Cardiac muscle cell (in vitro differentiated cells and primary cell): Measurements from ENCODE around the gene CRYBG1. TPM values are rescaled to one million over a fixed set of nuclear protein-coding genes. Genes with fewer than 3 reads are reported as not detected.

Experiments
- DNase-seq, 2 donors: peaks; one replicate each; pipeline versions ENCODE4 v3.0.0 to v3.0.0-alpha.2; 2010 to 2017; ENCODE audit warnings: low read depth in 1 of 2, low spot score in 1 of 2
- H3K27ac ChIP-seq: fragments of 200-600 bp; sonication (generic); 2 replicates; pipeline ENCODE4 v1.5.1; 2016
- H3K27me3 ChIP-seq: fragments of 200-600 bp; sonication (generic); 2 replicates; pipeline ENCODE4 v1.6.0; 2016; ENCODE audit warnings: control low read depth
- H3K36me3 ChIP-seq: fragments of 200-600 bp; sonication (generic); 2 replicates; pipeline ENCODE4 v1.5.1; 2016; ENCODE audit warnings: control low read depth
- H3K4me1 ChIP-seq: fragments of 200-600 bp; sonication (generic); 2 replicates; pipeline ENCODE4 v1.8.1; 2017; ENCODE audit warnings: low read depth, mild to moderate bottlenecking, mixed run types
- H3K4me3 ChIP-seq: fragments of 200-600 bp; sonication (generic); 2 replicates; pipeline ENCODE4 v1.5.1; 2016; ENCODE audit warnings: mild to moderate bottlenecking
- H3K9me3 ChIP-seq: fragments of 200-600 bp; sonication (generic); 2 replicates; pipeline ENCODE4 v1.5.1; 2017; ENCODE audit warnings: low read depth, mild to moderate bottlenecking, control low read depth
- polyA plus RNA-seq: library from polyadenylated mRNA; unstranded; fragments of >200 nt; fragmentation: Nextera tagmentation; extraction: Ambion mirVana; gene quantifications from 2 replicates; pipeline ENCODE4 v1.2.1, GENCODE V29; 2016
- total RNA-seq: library from RNA; depleted of rRNA; stranded (reverse); fragments of >200 nt; gene quantifications from 2 replicates; pipeline ENCODE4 v1.2.3, GENCODE V29; 2016
- TF ChIP-seq, protein P1 (sequence below): IDR thresholded peaks from 2 replicates; pipeline ENCODE4 v1.5.1; 2012; ENCODE audit warnings: low read depth, mild to moderate bottlenecking, low read length

The CRYBG1 gene
- total and polyA plus RNA-seq, 2 experiments from 2014 or later: 0.22 TPM; not detected in 1

DNA sequence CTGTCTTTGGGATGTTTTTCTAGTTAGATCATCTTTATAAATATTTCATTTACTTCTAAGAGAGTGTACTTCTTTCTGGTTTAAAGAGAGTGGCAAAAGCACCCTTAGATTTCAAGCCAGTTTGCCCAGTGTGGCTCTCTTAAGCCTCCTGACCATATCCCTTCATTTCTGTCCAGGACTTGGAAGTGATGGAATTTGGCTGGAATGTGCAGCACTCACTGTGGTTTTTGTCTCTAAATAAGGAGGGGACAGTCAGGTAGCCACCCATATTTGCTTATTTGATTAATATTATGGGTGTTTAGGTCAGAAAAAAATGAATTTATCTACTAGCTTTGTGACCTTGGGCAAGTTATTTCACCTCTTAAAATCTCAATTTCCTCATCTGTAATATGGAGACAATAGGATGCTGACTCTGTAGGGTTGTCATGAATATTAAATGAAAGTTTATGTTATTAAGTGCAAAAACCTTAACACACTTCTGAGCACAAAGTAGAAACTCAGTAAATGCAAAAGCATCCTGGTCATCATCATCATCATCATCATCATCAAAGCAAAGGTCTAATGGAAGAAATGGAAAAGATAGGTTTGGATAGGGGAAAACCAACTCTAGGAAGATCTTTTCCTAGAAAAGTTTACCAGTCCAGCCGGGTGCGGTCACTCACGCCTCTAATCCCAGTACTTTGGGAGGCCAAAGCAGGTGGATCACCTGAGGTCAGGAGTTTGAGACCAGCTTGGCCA lies 3.1 kb downstream of the CRYBG1 start:
- Histone ChIP-seq H3K4me3 (no peak overlapping the region), H3K9me3 (no peaks in the 10 kb centered on the region), H3K27me3 (peaks cover 37% of the 10 kb centered on the region), H3K4me1 (no peaks in the 10 kb centered on the region), H3K36me3 (no peaks in the 10 kb centered on the region), H3K27ac (no peak overlapping the region)
- TF ChIP-seq, protein P1, sequence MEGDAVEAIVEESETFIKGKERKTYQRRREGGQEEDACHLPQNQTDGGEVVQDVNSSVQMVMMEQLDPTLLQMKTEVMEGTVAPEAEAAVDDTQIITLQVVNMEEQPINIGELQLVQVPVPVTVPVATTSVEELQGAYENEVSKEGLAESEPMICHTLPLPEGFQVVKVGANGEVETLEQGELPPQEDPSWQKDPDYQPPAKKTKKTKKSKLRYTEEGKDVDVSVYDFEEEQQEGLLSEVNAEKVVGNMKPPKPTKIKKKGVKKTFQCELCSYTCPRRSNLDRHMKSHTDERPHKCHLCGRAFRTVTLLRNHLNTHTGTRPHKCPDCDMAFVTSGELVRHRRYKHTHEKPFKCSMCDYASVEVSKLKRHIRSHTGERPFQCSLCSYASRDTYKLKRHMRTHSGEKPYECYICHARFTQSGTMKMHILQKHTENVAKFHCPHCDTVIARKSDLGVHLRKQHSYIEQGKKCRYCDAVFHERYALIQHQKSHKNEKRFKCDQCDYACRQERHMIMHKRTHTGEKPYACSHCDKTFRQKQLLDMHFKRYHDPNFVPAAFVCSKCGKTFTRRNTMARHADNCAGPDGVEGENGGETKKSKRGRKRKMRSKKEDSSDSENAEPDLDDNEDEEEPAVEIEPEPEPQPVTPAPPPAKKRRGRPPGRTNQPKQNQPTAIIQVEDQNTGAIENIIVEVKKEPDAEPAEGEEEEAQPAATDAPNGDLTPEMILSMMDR: no peak
- no peak for DNase-seq

DNA sequence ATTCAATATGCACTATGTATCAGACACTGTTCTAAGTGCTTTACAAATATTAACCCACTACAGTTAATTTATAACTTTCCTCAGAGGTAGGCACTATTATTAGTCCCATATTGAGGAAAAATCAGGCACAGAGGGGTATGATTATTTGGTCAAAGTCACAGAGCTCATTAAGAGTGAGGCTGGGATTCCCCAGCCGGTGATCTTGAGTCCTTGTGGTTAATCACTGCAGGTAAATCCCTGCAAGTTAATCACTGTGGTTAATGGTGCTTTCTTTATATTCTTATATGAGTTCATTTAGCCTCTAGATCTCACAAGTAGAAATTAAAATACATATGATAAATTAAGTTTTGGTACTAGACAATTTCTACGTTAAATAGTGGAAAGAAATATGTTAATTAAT lies 9.2 kb downstream of the CRYBG1 start:
- H3K4me3 ChIP-seq: no peak overlapping the region
- H3K4me1 ChIP-seq: peaks cover 4% of the 10 kb centered on the region
- no peak overlapping the region for H3K27ac ChIP-seq
- no peaks in the 10 kb centered on the region for H3K36me3 ChIP-seq
- TF ChIP-seq, protein P1: no peak
- no peak for DNase-seq
- no peaks in the 10 kb centered on the region for H3K27me3 ChIP-seq
- no peaks in the 10 kb centered on the region for H3K9me3 ChIP-seq

DNA sequence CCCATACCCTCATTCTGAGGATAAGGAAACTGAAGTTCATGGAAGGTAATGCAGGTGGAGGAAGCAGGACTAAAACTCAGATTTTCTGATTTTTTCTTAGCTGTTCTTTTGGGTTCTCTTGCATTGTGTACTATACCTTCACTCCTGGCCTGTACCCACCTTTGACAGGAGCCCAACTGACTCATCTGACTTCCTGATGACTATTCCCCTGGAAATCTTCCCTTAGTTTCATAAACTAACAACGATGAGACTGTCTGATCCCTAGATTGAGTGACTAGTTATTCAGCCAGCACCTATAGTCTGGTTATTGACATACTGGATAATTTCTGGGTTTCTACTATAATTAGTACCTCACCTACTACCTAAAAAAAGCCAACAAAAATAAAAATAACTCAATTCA lies 10.1 kb downstream of the CRYBG1 start:
- Histone ChIP-seq H3K36me3 (no peaks in the 10 kb centered on the region), H3K27ac (no peak overlapping the region), H3K27me3 (no peaks in the 10 kb centered on the region), H3K4me3 (no peak overlapping the region), H3K9me3 (no peaks in the 10 kb centered on the region), H3K4me1 (peaks cover 4% of the 10 kb centered on the region)
- DNase-seq: no peak
- TF ChIP-seq, protein P1: no peak

DNA sequence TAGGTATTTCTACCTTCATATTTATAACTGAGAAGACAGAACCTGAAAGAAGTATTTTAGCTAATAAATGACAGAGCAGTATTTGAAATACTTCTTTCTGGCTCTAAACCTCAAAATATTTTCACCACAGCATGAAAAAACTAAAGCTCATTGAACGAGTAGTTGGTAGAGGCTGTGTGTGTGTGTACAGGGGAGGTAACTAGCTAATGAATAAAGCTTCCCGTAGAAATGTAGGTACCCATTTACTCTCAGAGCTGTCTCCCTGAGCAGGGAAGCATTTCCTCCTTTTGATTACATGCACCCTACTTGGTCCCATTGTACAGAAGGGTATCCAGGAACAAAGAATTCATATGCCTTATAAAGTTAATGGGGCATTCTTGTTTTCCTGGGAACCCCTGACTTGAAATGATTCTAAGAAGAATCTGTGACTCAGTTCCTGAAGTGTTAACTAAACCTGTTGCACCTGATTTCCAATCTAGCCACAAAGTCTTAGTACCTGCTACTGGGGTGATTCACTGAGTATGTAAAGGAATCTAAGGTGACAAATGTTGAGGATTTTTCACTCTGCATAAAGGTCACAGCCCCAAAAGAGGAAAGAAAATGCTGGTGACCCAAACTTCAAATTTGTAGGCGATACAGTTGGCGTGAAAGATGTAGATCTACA lies 12.5 kb downstream of the CRYBG1 start:
- DNase-seq: no peak
- Histone ChIP-seq H3K4me1 (peaks cover 4% of the 10 kb centered on the region), H3K4me3 (no peak overlapping the region), H3K9me3 (no peaks in the 10 kb centered on the region), H3K27ac (no peak overlapping the region), H3K27me3 (no peaks in the 10 kb centered on the region), H3K36me3 (no peaks in the 10 kb centered on the region)
- TF ChIP-seq, protein P1: no peak

DNA sequence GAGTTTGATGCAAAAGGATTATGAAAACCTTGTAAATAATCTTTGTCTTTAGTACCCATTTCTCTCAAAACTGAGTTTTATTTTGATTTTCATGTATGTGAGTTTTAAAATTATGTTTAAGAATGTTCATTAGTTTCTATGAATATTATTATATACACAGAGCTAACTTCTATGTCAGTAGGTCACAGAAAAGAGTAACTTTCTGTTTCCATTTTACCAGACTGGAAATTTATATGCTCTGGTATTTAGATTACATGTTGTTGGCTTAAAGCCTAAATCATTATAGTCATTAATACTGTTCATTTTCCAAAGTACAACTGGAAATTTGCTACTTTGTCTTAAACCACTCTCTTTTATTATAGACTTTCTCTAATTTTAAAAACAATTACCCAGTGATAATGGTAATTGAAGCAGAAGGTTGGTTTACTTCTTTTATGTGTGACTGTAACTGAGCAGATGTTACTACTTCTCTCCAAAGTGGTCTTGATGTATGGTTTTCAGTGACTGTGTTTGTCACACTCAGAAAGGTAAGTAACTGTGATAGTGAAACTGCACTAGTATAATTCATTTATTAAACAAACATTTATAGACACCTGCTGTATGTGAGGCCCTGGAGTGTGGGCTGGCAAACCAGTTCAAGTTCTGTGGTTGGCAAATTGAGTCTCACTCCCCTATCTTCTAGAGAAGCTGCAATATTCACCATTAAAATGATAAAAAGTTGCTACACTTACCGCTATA lies 13.2 kb downstream of the CRYBG1 start:
- H3K27ac ChIP-seq: no peak overlapping the region
- H3K4me3 ChIP-seq: no peak overlapping the region
- no peaks in the 10 kb centered on the region for H3K36me3 ChIP-seq
- no peaks in the 10 kb centered on the region for H3K9me3 ChIP-seq
- TF ChIP-seq, protein P1: no peak
- DNase-seq: no peak
- no peaks in the 10 kb centered on the region for H3K27me3 ChIP-seq
- H3K4me1 ChIP-seq: peaks cover 4% of the 10 kb centered on the region
